ENCODE measurements around the gene POU2F1. TPM values are rescaled to one million over a fixed set of nuclear protein-coding genes. Genes with fewer than 3 reads are reported as not detected.

The POU2F1 gene
- total RNA-seq, 1 donor from 2014 or later = 7.4 TPM

DNA sequence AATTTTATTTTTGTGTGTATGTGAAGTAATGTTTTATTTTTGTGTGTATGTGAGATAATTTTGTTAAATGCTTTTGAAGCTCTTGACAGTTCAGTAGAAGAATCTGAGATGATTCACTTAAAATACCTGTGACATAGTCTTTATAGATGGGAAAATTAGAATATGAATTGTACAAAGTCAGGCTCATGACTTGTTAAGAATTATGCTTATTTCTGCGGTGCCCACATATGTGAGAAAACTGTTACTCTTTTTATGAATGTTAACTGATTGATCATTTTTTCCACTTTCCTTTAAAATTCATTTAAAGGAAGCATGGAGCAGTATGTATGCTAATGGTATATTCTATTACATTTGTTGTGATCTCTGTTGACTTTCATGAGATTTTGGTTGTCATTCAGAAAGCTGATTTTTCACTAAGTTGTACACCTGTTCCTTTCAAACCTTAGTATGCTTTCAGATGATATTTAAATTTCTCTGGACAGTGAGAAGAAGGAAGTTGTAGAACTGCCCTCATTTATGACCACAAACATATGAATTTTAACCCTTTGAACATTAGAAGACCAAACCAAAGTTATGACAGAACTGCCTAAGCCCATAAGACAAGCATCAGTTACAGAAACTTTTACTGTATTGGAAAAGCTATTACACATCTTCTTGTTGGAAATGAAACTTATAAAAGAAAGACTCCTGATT is 110.1 kb downstream of the POU2F1 start:
- intact Hi-C loops (cut with DNase I) = no loop called here
- DNase-seq (no peak), ATAC-seq (ENCODE audit: poor library complexity) (no peak)

DNA sequence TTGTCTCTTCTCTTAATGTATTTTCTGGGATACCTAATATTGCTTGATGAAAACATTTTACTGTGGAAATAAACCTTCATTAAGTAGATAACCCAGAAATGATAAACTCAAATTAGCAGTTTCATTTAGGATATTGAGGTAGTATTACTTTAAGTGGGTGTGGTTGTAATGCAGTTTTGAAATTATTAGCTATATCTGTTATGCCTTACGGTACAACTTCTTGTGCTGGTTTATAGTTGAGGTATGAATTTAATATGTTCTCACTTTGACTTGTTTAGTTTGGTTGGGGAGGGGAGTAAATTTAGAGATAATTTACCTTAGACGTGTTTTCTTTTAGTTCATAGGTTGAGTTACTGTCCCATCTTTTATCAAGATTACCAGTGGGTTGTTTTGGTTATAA is 111.0 kb downstream of the POU2F1 start:
- no peak for DNase-seq
- intact Hi-C loops (cut with DNase I) = no loop called here
- ATAC-seq (ENCODE audit: poor library complexity) = no peak

DNA sequence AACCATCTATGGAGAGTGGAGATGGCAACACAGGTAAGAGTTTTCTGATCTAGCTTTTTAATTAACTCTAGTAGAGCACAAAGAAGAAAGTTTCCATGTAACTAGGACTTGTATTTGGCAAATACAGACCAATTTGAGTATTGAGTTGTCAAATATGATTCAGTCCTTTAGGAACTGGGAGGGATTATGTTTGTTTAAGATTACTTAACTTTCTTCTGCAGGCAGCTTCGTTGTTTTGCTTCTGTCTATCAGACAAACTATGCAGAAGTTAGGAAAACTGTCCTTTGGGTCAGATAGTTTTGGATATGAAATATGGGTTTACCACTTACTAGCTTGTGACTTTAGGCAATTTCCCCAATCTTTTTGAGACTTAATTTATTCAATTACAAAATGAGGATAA is 111.8 kb downstream of the POU2F1 start:
- no peak for DNase-seq
- intact Hi-C loops (cut with DNase I) = no loop called here
- ATAC-seq (ENCODE audit: poor library complexity) = no peak

DNA sequence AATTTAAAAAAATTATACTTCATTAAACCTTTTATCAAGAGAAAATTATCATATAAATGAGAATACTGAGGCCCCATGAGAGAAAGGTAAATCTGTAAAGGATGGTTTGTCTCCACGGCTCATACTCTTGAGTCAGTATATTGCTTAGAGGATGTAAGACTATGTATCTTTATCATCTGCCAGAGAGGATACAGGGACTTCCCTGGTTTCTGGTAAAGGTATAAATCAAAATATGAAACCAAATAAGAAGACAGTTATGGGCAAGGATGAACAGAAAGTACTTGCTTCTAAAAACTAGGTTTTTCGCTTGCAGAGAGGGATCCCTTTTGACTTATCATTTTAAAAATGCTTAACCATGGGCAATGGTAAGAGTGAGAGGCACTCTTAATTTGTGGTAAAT is 112.4 kb downstream of the POU2F1 start:
- DNase-seq (no peak), ATAC-seq (ENCODE audit: poor library complexity) (no peak)
- intact Hi-C loops (cut with DNase I) = no loop called here

DNA sequence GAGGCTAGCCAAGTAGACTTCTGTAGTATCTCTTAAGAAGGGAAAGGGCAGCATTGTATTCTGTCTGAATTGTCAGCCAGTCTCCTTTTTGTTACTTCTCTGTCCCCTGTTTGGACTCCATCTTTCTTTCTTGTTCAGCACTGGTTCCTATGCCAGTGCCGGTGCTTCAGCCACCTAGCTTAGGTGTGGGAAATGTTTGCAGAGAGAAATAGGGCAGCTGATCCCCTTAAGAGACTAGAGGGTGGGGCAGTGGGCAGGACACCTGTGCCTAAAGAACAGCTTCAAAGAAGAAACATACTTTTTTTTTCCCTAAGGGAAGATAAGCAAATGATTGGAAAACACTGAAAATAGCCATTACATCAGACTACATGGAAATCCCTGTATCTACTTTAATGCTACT is 113.0 kb downstream of the POU2F1 start:
- DNase-seq (no peak), ATAC-seq (ENCODE audit: poor library complexity) (no peak)
- intact Hi-C loops (cut with DNase I) = no loop called here

DNA sequence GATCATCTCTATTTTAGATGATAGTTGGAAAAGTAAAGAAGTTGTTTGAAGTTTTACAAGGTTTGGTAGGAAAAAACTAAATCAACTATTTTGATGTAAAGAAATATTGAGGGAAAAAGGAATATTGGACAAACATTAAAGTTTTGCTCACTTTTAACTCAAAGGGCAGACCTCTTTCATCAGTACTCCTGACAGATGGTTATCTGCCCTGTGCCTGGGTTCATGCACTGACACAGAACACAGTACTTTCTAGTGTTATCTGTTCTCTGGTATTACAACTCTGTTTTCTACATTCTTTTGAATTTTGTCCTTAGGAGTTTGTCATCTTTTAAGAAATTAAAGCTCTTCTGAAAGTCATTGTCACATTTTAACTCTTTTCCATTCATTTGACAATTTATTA is 118.7 kb downstream of the POU2F1 start:
- DNase-seq = no peak
- no peak for ATAC-seq (ENCODE audit: poor library complexity)
- intact Hi-C loops (cut with DNase I) = no loop called here

DNA sequence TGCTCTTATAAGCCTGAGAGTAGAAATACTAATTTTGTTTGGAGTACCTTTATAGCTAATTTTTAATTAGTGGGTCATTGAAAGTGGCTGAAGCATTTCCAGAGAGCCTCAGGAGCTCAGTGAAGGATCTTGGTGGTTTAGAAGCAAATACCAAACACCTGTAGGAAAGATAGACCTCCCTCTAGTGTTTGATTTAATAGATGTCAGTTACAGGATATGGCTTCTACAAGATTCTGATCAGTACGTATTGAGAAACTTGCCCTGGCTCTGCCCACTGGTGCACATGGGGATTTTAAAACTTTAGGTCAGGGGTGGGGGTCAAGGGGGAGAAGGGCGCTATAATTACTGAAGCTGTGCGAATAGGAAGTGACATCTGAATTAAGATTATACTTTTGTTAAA is 122.2 kb downstream of the POU2F1 start:
- ATAC-seq (ENCODE audit: poor library complexity) (no peak), DNase-seq (no peak)
- intact Hi-C loops (cut with DNase I) = no loop called here

DNA sequence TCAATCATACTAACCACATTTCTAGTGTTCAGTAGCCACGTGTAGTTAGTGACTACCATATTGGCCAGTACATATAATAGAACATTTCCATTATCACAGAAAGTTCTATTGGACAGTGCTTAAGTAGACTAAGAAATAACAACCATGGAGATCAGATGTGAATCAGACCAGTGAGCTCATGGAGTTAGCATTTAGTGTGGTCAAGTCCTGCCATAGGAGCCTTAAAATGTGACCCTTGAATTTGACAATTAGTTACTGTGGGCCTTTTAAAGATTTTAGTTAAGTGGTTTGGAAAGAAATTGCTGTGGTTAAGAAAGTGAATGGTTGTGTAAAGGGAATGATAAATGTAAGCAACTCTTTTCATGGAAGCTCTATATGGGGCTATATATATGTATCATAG is 123.4 kb downstream of the POU2F1 start:
- DNase-seq (no peak), ATAC-seq (ENCODE audit: poor library complexity) (no peak)
- intact Hi-C loops (cut with DNase I) = no loop called here

DNA sequence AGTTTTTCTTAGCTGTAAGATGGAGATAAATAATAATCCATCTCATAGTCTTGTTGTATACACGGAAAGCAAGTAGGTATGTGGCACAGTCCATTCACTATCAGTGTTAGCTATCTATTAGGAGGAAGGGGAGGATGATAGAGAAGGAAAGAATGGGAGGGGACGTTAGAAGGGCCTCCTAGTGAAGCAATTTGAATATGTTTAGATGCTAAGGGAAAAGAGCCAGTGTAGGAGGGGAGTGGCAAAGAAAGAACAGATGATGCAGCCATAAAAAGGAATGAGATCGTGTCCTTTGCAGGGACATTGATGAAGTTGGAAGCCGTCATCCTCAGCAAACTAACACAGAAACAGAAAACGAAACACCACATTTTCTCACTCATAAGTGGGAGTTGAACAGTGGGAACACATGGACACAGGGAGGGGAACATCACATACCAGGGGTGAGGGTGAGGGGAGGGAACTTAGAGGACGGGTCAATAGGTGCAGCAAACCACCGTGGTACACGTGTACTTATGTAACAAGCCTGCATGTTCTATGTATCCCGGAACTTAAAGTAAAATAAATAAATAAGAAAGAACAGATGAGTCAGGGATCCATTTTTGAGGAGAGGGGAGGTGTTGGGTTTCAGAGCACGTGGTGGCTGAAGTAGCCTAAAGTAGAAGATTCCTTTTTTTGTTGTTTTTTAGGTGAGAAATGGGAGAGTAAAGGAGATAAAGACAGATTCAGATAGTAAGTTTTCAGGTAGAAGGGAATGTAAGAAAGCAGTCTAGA is 124.1 kb downstream of the POU2F1 start:
- intact Hi-C loops (cut with DNase I) = no loop called here
- no peak for ATAC-seq (ENCODE audit: poor library complexity)
- DNase-seq = no peak

DNA sequence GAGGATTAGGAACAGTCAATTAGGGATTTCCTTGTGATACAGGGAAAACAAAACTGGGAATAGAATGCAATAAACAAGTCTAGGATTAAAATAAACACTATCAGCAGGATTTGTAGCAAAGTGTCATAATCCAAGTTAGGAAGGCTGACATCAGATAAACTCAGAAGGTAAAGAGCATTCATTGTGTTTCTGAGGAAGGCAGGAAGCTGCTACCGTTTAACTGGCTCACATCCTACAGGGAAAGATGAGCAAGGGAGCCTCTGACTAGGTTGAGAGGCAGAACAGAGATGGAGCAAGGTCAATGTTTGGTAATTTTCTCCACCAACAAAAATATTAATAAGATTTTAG is 124.7 kb downstream of the POU2F1 start:
- DNase-seq = no peak
- no peak for ATAC-seq (ENCODE audit: poor library complexity)
- intact Hi-C loops (cut with DNase I) = no loop called here

DNA sequence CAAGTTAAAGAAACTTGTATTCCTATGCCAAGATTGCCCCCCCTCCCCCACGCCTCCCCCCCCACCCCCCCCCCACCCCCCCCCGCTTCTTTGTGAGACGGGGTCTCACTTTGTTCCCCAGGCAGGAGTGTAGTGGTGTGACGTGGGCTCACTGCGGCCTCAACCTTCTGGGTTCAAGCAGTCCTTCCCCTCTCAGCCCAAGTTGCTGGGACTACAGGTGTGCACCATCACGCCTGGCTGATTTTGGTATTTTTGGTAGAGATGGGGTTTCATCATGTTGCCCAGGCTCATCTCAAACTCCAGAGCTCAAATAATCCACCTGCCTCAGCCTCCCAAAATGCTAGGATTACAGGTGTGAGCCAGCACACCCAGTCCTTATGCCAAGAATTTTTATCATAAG is 136.6 kb downstream of the POU2F1 start:
- intact Hi-C loops (cut with DNase I) = no loop called here
- no peak for ATAC-seq (ENCODE audit: poor library complexity)
- no peak for DNase-seq

DNA sequence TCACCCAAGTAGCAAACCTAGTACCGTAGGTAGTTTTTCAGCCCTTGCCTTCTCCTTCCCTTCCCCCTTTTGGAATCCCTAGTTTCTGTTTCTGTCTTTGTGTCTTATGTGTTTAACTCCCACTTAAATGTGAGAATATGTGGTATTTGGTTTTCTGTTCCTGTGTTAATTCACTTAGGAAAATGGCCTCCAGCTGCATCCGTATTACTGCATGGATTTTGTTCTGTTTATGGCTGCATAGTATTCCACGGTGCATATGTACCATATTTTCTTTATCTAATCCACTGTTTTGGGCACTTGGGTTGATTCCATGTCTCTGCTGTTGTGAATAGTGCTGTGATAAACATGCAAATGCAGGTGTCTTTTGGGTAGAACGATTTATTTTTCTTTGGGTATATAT is 138.6 kb downstream of the POU2F1 start:
- intact Hi-C loops (cut with DNase I) = no loop called here
- DNase-seq = no peak

DNA sequence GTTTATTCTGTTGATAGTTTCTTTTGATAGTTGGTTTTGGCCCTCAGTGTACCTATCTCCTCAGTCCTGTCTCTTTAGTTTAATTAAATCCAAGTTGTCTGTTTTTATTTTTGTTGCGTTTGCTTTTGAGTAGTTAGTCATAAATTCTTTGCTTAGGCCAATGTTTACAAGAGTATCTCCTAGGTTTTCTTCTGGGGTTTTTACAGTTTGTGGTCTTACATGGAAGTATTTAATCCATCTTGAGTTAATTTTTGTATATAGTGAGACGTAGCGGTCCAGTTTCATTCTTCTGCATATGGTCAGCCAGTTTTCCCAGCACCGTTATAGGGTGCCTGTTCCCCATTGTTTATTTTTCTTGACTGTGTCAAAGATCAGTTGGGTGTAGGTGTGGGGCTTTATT is 139.4 kb downstream of the POU2F1 start:
- ATAC-seq (ENCODE audit: poor library complexity) (no peak), DNase-seq (no peak)
- intact Hi-C loops (cut with DNase I) = no loop called here

More for the DNA sequence above, 138.6 kb downstream of the POU2F1 start:
- no peak for ATAC-seq (ENCODE audit: poor library complexity)

DNA sequence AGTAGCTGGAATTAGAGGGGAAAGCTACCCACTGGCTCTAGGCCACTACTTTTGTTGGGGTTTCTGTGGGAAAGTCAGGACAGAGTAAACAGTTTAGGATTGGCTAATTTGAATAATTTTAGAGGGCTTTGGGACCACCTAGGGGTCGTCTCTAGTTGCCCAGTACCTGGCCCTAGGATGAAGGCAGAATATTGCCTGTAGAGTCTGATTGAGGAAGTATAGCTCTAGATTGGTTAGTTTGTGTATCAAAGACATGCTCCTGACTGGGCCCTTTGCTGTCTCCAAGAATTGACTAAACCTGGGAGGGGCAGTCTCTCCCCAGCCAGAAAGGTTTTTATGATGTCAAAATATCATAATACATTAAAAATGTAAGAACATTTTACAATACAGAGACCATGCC is 142.0 kb downstream of the POU2F1 start:
- intact Hi-C loops (cut with DNase I) = no loop called here
- DNase-seq = no peak
- ATAC-seq (ENCODE audit: poor library complexity) = no peak

DNA sequence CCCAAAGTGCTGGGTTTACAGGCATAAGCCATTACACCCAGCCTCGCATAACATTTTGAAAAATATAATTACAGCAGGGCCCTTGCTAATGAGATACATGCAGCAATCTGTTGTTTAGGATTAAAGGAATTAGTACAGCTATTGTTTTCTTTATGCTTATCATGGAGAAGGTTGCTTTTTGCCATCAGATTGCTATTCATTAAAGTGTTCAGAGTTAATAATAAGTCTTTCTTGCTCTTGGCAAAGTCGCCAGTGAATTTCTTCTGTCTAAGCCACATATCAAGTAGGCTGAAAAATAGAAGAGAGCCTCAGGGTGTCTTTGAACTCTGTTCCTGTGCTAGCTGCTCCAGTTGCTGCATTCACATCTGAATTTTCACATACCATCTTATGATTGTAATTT is 144.1 kb downstream of the POU2F1 start:
- DNase-seq (no peak), ATAC-seq (ENCODE audit: poor library complexity) (no peak)
- intact Hi-C loops (cut with DNase I) = no loop called here

DNA sequence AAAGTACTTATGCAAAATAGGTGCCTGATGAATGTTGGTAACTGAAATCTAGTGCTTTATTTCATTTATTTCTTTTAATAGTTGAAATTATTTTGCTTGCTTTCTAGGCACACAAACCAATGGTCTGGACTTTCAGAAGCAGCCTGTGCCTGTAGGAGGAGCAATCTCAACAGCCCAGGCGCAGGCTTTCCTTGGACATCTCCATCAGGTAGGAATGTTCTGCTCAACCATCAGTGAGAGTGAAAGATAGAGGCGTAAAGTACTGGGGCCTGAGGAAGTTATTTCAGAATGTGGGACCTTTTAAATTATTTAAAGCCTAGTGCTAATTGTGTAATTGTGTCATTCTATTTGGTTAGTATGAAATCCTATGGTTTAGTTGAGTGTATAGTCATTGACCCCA is 144.7 kb downstream of the POU2F1 start:
- no peak for DNase-seq
- no peak for ATAC-seq (ENCODE audit: poor library complexity)
- intact Hi-C loops (cut with DNase I) = no loop called here

DNA sequence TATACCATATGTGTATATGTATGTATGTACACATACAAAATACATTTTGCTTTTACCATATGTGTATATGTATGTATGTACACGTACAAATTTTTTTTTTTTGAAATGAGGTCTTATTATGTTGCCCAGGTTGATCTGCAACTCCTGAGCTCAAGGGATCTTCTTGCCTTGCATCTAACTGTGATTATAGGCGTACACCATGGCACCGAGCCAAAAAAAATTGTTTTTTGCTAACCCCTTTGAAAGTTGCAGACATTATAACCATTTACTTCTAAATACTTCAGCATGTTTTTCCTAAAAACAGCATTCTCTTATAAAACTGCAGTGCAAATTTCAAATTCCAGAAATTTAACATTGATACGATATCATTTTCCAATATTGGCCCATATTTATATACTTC is 147.0 kb downstream of the POU2F1 start:
- DNase-seq (no peak), ATAC-seq (ENCODE audit: poor library complexity) (no peak)
- intact Hi-C loops (cut with DNase I) = no loop called here

DNA sequence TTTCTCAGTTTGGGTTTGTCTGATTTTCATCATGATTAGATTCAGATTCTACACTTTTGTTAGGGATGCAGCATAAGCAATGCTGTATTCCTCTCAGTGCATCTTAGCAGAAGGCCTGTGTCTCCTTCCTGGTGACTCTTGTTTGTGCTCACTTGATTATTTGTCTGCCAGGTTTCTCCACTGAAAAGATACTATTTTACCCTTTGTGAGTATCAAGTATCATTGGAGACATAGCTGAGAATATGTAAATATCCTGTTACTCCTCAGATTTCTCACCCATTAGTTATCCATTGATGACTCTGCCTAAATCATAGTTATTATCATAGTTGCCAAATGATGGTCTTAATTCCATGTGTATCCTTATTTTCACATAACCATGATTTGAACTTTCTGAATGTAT is 148.5 kb downstream of the POU2F1 start:
- DNase-seq = no peak
- intact Hi-C loops (cut with DNase I) = no loop called here
- no peak for ATAC-seq (ENCODE audit: poor library complexity)

DNA sequence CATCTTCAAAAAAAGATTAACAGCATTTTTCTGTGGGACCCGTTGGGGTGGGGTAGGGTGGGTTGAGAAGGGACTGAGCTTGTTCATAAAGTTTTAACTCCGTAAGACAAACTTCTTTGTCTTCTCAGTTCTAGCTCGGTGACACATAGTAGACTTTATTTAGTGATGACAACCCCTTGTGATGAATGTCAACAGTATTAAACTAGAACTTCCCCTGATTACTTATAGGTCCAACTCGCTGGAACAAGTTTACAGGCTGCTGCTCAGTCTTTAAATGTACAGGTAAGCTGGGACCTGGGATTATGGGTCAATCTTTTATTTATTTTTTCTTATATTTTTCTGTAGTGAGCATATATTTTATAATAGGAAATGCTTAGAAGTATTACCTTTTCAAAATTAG is 149.2 kb downstream of the POU2F1 start:
- DNase-seq (no peak), ATAC-seq (ENCODE audit: poor library complexity) (no peak)
- intact Hi-C loops (cut with DNase I) = no loop called here

DNA sequence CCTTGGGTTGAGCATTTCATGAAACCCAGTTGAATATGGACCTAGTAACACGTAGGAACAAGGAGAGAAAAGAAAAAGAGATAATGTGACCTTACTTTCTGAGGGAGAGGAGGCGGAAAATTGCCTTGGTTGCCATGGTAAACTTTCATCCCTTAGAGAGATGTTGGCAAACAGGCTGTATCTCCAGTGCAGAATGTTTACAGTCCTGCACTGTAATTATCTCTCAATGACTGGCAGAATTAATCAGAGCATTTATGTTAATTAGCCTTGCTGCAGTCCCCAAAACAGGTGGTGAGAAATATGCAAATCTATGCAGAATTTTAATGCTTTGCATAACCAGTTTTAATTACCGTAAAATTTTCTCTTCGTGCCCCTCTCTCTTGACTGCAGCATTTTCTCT is 150.3 kb downstream of the POU2F1 start:
- ATAC-seq (ENCODE audit: poor library complexity) = no peak
- no peak for DNase-seq
- intact Hi-C loops (cut with DNase I) = no loop called here

DNA sequence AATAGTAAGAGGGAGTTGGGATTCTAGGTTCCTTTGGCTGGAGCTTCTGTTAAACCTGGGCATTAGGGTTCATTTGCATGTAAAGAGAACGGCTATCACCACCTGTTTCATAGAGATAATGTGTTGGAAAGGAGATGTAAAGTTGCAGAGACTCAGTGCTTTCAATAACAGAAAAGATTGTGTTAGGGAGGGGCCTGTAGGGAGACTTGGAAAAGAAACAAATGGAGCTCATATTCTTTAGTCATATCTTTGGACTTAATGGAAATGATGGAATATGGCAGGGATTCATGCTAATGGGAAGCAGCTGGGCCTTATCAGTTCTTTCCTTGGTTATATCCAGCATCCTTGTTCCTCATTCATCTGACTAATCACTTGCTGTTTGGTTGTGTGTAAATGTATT is 152.7 kb downstream of the POU2F1 start:
- intact Hi-C loops (cut with DNase I) = no loop called here
- ATAC-seq (ENCODE audit: poor library complexity) (peak; percentile 53), DNase-seq (no peak)

Data from Right ventricle myocardium superior (tissue), 1 donor.